Activated naive CD4-positive, alpha-beta T cell treated with anti-CD3 and anti-CD28 coated beads, Interleukin-2, amount 50 U/mL, for 24 hours (primary cell): Measurements from ENCODE around the gene ACACB.
"Not testable (repeated sequence)": the region's sequence is repeated elsewhere in the genome, so short reads cannot be mapped to it uniquely, and the experiment has no call there.

ENCODE experiments used
- H3K27ac Mint-ChIP-seq: one replicate; pipeline ENCODE4 v1.8.0; 2021; ENCODE audit warnings: mild to moderate bottlenecking, mixed read lengths
- H3K27me3 Mint-ChIP-seq: one replicate; pipeline ENCODE4 v1.8.0; 2021; ENCODE audit warnings: mixed read lengths
- H3K36me3 Mint-ChIP-seq: one replicate; pipeline ENCODE4 v1.8.0; 2021; ENCODE audit warnings: mixed read lengths
- H3K4me1 Mint-ChIP-seq: one replicate; pipeline ENCODE4 v1.8.0; 2021; ENCODE audit warnings: mixed read lengths
- H3K4me3 Mint-ChIP-seq: one replicate; pipeline ENCODE4 v1.8.0; 2021; ENCODE audit warnings: mild to moderate bottlenecking, mixed read lengths
- H3K9me3 Mint-ChIP-seq: one replicate; pipeline ENCODE4 v1.8.0; 2021; ENCODE audit warnings: mixed read lengths

Gene ACACB

DNA sequence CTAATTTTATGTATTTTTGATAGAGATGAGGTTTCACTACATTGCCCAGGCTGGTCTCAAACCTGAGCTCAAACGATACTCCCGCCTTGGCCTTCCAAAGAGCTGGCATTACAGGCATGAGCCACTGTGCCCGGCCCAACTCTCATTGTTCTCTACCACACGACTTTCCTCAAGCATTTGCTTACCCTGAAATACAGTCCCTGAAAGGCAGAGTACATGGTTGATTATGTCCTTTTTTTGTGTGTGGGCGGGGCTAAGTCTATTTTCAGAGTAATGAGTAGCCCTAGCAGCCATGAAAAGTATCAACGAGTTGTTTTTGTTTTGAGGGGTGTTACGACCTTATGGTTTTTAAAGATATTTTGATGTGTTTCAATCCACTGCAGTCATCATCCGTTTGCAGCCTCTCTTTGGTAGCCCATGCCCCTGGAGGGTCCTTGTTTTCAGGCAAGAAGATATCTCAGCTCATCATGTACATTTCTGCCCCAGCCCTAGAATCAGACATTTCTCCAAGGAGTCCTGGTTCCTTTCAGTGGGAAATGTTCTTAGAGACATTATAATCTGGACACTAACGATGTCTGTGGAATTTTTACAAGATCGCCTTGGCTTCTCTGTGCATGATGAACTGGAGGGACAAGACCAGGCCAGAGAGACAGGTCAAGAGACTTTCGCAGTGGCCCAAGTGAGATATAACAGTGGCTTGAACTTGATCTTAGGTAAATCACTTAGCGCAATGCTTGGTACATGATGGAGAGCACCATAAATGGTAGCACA, 8.7 kb downstream of the ACACB start:
- H3K9me3 Mint-ChIP-seq = no peaks in the 10 kb centered on the region
- no peak overlapping the region for H3K4me3 Mint-ChIP-seq
- H3K36me3 Mint-ChIP-seq = peaks cover 3% of the 10 kb centered on the region
- no peaks in the 10 kb centered on the region for H3K27me3 Mint-ChIP-seq
- no peak overlapping the region for H3K27ac Mint-ChIP-seq
- no peaks in the 10 kb centered on the region for H3K4me1 Mint-ChIP-seq

- H3K27ac Mint-ChIP-seq = no peak overlapping the region
- no peak overlapping the region for H3K4me3 Mint-ChIP-seq
- no peaks in the 10 kb centered on the region for H3K27me3 Mint-ChIP-seq
- H3K4me1 Mint-ChIP-seq = no peaks in the 10 kb centered on the region
- peaks cover 3% of the 10 kb centered on the region for H3K36me3 Mint-ChIP-seq
- H3K9me3 Mint-ChIP-seq = no peaks in the 10 kb centered on the region
These were observed 9.4 kb downstream of the ACACB start for GRCh38 chr12:109125791-109126190.

DNA sequence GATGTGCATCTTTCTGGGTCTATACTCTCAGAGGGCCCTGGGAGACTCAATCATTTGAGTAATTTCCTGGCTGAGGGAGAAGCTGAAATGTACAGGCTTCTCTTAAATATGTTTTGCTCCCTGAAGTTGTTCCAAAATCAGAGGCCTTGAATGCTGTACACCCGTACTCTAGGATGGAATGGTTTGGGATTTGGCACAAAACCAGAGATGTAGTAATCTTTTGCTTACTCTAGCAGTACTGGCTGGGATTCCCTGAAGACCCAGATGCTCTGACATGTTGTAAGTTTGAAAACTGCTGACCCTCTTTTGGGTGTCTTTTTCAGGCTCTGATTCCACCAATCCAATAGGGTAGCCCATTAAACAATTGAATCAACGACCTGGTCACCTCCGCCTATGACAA, 10.4 kb downstream of the ACACB start:
- H3K4me3 Mint-ChIP-seq = no peak overlapping the region
- H3K36me3 Mint-ChIP-seq = peaks cover 3% of the 10 kb centered on the region
- no peaks in the 10 kb centered on the region for H3K27me3 Mint-ChIP-seq

DNA sequence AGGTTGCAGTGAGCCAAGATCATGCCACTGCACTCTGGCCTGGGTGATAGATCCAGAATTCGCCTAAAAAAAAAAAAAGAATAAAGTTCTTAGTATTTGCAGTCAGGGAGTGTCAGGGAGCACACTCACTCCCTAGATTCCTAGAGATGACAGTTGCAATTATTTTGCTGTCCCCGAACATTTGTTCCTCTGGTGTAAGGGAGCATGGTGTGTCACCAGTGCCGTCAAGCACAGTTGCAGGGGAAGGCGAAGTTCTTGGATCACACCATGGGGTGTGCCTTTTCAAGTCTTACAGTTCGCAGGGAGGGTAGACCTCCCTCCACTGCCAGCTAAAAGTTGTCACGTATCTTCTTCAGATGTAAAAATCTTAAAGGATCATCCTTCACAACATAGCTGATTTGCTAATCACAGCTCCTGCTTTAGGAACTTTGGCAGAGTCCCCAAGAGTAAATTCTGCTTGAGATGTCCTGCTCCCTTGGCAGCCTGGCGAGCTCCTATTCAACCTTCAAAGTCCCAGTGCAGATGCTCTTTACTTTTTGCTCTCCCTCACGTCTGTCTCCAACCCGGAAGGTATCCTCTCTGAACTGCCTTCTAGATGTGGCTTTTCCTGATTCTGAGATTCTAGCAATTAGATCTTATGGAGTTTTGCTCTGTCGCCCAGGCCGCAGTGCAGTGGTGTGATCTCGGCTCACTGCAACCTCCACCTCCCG, 11.3 kb downstream of the ACACB start:
- H3K4me1 Mint-ChIP-seq = no peaks in the 10 kb centered on the region
- no peaks in the 10 kb centered on the region for H3K27me3 Mint-ChIP-seq
- peaks cover 3% of the 10 kb centered on the region for H3K36me3 Mint-ChIP-seq
- no peak overlapping the region for H3K4me3 Mint-ChIP-seq
- H3K9me3 Mint-ChIP-seq = no peaks in the 10 kb centered on the region
- no peak overlapping the region for H3K27ac Mint-ChIP-seq

More for the DNA sequence above, 10.4 kb downstream of the ACACB start:
- no peaks in the 10 kb centered on the region for H3K4me1 Mint-ChIP-seq
- no peak overlapping the region for H3K27ac Mint-ChIP-seq
- H3K9me3 Mint-ChIP-seq = no peaks in the 10 kb centered on the region

- Mint-ChIP-seq H3K36me3 (peaks cover 6% of the 10 kb centered on the region), H3K4me1 (no peaks in the 10 kb centered on the region), H3K27me3 (no peaks in the 10 kb centered on the region), H3K9me3 (no peaks in the 10 kb centered on the region), H3K4me3 (no peak overlapping the region), H3K27ac (no peak overlapping the region)
These were observed 14.1 kb downstream of the ACACB start for GRCh38 chr12:109130297-109131153.

GRCh38 chr12:109131154-109132050, 15.0 kb downstream of the ACACB start:
- Mint-ChIP-seq H3K27ac (no peak overlapping the region), H3K27me3 (no peaks in the 10 kb centered on the region), H3K36me3 (peaks cover 4% of the 10 kb centered on the region), H3K4me3 (no peak overlapping the region), H3K9me3 (peaks cover 1% of the 10 kb centered on the region), H3K4me1 (no peaks in the 10 kb centered on the region)

DNA sequence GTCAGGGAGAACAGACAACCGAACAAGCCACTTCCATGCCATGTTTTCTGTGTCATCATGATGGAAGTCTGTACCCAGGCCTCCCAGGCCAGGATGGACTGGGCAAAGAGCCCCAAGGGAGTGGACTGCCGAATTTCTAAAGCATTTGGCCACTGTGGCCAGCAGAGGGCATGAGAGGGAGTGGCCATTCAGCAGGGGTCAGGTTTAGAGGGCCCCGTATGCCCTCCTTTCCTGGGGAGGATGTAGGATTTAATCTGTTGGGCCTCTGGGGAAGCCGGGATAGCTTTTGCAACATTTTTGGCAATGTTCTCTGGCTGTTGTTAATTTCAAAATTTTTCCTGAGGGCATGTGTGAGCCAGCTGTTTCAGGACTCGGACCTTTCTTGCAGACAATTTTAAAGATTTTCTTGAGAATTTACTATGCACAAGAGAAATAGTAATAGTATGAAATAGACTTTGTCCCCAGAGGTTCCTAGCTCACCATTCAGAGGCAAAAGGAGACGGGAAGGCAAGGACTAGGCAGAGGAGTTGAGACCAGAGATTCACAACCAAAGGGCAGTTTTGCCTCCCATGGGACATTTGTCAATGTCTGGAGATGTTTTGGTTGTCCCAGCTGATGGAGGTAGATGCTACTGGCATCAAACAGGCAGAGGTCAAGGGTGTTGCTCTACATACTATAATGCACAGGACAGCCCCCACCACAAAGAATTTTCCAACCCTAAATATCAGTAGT, 18.0 kb downstream of the ACACB start:
- Mint-ChIP-seq H3K36me3 (peaks cover 6% of the 10 kb centered on the region), H3K4me1 (no peaks in the 10 kb centered on the region), H3K9me3 (peaks cover 7% of the 10 kb centered on the region), H3K4me3 (no peak overlapping the region), H3K27me3 (no peaks in the 10 kb centered on the region), H3K27ac (no peak overlapping the region)

GRCh38 chr12:109137055-109137454, 20.7 kb downstream of the ACACB start:
- H3K27ac Mint-ChIP-seq = no peak overlapping the region
- H3K27me3 Mint-ChIP-seq = no peaks in the 10 kb centered on the region
- no peak overlapping the region for H3K4me3 Mint-ChIP-seq
- H3K9me3 Mint-ChIP-seq = peaks cover 7% of the 10 kb centered on the region
- H3K4me1 Mint-ChIP-seq = no peaks in the 10 kb centered on the region
- H3K36me3 Mint-ChIP-seq = peaks cover 6% of the 10 kb centered on the region

GRCh38 chr12:109139360-109139759, 23.0 kb downstream of the ACACB start:
- no peak overlapping the region for H3K4me3 Mint-ChIP-seq
- peaks cover 7% of the 10 kb centered on the region for H3K9me3 Mint-ChIP-seq
- no peak overlapping the region for H3K27ac Mint-ChIP-seq

DNA sequence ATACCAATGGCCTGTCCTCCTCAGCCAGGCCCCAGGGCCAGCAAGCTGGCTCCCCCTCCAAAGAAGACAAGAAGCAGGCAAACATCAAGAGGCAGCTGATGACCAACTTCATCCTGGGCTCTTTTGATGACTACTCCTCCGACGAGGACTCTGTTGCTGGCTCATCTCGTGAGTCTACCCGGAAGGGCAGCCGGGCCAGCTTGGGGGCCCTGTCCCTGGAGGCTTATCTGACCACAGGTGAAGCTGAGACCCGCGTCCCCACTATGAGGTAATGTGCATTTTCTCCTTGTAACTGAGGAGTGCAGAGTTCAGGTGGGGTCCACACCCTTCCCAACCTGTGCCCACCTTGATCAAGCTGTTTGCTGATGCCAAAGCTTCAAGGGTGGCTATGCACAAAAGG, 23.4 kb downstream of the ACACB start:
- Mint-ChIP-seq H3K9me3 (peaks cover 7% of the 10 kb centered on the region), H3K27me3 (no peaks in the 10 kb centered on the region), H3K36me3 (peaks cover 6% of the 10 kb centered on the region), H3K27ac (no peak overlapping the region), H3K4me1 (peaks cover 4% of the 10 kb centered on the region), H3K4me3 (no peak overlapping the region)

More at GRCh38 chr12:109139360-109139759, 23.0 kb downstream of the ACACB start:
- Mint-ChIP-seq H3K27me3 (no peaks in the 10 kb centered on the region), H3K4me1 (peaks cover 4% of the 10 kb centered on the region), H3K36me3 (peaks cover 6% of the 10 kb centered on the region)

DNA sequence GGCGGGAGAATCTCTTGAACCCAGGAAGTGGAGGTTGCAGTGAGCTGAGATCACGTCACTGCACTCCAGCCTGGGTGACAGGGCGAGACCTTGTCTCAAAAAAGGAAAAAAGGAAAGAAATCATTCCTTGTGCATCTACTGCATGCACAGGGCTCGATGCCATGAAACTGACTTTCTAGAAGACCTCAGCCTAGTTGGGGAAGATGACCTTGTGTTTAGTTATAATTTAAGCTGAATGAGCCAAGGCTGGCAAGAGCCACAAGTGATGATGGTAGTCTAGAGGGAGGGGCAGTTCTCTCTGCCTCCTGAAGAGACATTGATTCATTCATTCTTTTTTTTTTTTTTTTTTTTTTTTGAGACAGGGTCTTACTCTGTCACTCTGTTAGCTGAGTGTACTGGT, 24.2 kb downstream of the ACACB start:
- Mint-ChIP-seq H3K9me3 (peaks cover 7% of the 10 kb centered on the region), H3K27ac (no peak overlapping the region), H3K4me3 (no peak overlapping the region), H3K36me3 (peaks cover 2% of the 10 kb centered on the region), H3K27me3 (no peaks in the 10 kb centered on the region), H3K4me1 (peaks cover 4% of the 10 kb centered on the region)

DNA sequence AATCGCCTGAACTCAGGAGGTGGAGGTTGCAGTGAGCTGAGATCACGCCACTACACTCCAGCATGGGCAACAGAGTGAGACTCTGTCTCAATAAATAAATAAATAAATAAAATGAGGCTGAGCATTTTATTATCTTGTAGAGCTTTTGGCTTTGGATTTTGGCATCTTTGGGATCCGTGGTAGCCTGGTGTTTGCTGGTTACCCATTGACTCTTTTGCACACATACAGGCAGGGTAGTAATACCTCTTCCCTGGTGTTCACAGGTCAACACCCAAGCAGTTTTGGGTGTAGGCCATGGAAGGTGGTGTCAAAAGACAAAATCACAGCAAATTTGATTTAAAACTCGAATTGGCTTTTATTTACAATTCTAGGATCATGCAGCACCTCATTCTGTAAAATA, 27.8 kb downstream of the ACACB start:
- peaks cover 4% of the 10 kb centered on the region for H3K4me1 Mint-ChIP-seq
- no peaks in the 10 kb centered on the region for H3K36me3 Mint-ChIP-seq
- H3K9me3 Mint-ChIP-seq = no peaks in the 10 kb centered on the region
- H3K27me3 Mint-ChIP-seq = no peaks in the 10 kb centered on the region
- H3K27ac Mint-ChIP-seq = no peak overlapping the region
- no peak overlapping the region for H3K4me3 Mint-ChIP-seq

GRCh38 chr12:109147126-109147525, 30.7 kb downstream of the ACACB start:
- not testable (repeated sequence) for H3K4me3 Mint-ChIP-seq, H3K27ac Mint-ChIP-seq, H3K27me3 Mint-ChIP-seq, H3K36me3 Mint-ChIP-seq, H3K9me3 Mint-ChIP-seq, H3K4me1 Mint-ChIP-seq

- Mint-ChIP-seq H3K4me1 (peaks cover under 1% of the 10 kb centered on the region), H3K36me3 (no peaks in the 10 kb centered on the region), H3K27ac (no peak overlapping the region), H3K4me3 (no peak overlapping the region), H3K9me3 (no peaks in the 10 kb centered on the region), H3K27me3 (no peaks in the 10 kb centered on the region)
These were observed 31.6 kb downstream of the ACACB start for GRCh38 chr12:109147954-109148353.
